H9 (cell line): ENCODE measurements around the gene DNER. TPM values are rescaled to one million over a fixed set of nuclear protein-coding genes. Genes with fewer than 3 reads are reported as not detected.

Experiments used
- DNase-seq: peaks from one replicate; pipeline ENCODE4 v3.0.0-alpha.2; 2017
- H2AFZ ChIP-seq: one replicate; pipeline ENCODE4 v1.6.1; 2013; ENCODE audit warnings: mild to moderate bottlenecking, low read length, control low read depth, moderate library complexity
- H2AK5ac ChIP-seq: 2 replicates; pipeline ENCODE4 v1.6.1; 2013; ENCODE audit warnings: low read length, control low read depth, mixed read lengths; ENCODE audit not compliant: insufficient read length
- H2BK120ac ChIP-seq: one replicate; pipeline ENCODE4 v1.6.1; 2013; ENCODE audit warnings: low read depth, mild to moderate bottlenecking, low read length, control low read depth, inconsistent platforms; ENCODE audit not compliant: poor library complexity, severe bottlenecking
- H2BK12ac ChIP-seq: 2 replicates; pipeline ENCODE4 v1.6.1; 2013; ENCODE audit warnings: low read length, control low read depth, mixed read lengths, low read depth; ENCODE audit not compliant: insufficient read length
- H2BK15ac ChIP-seq: 2 replicates; pipeline ENCODE4 v1.6.1; 2013; ENCODE audit warnings: low read depth, low read length, control low read depth
- H2BK20ac ChIP-seq: one replicate; pipeline ENCODE4 v1.6.1; 2013; ENCODE audit warnings: low read depth, mild to moderate bottlenecking, low read length, control low read depth, inconsistent platforms; ENCODE audit not compliant: poor library complexity, severe bottlenecking
- H2BK5ac ChIP-seq: 2 replicates; pipeline ENCODE4 v1.6.1; 2013; ENCODE audit warnings: low read length, control low read depth, mixed read lengths; ENCODE audit not compliant: insufficient read length
- H3K14ac ChIP-seq: 2 replicates; pipeline ENCODE4 v1.6.1; 2013; ENCODE audit warnings: low read length, control low read depth; ENCODE audit not compliant: insufficient read depth
- H3K18ac ChIP-seq: 2 replicates; pipeline ENCODE4 v1.6.1; 2013; ENCODE audit warnings: low read depth, mild to moderate bottlenecking, mixed read lengths, low read length, control low read depth; ENCODE audit not compliant: insufficient read length
- H3K23ac ChIP-seq: 2 replicates; pipeline ENCODE4 v1.6.1; 2013; ENCODE audit warnings: low read length, control low read depth, mixed read lengths, low read depth; ENCODE audit not compliant: insufficient read length
- H3K23me2 ChIP-seq: 2 replicates; pipeline ENCODE4 v1.6.1; 2013; ENCODE audit warnings: low read depth, mild to moderate bottlenecking, mixed read lengths, low read length, control low read depth; ENCODE audit not compliant: insufficient read length, poor library complexity, severe bottlenecking
- H3K27ac ChIP-seq: 2 replicates; pipeline ENCODE4 v1.5.1; 2013; ENCODE audit warnings: low read length, control low read depth, mixed read lengths, low read depth; ENCODE audit not compliant: insufficient read length
- H3K27me3 ChIP-seq: 2 replicates; pipeline ENCODE4 v1.6.1; 2013; ENCODE audit warnings: low read length, control low read depth, inconsistent platforms; ENCODE audit not compliant: insufficient read depth
- H3K4ac ChIP-seq: 2 replicates; pipeline ENCODE4 v1.6.1; 2013; ENCODE audit warnings: low read depth, mild to moderate bottlenecking, control low read depth, inconsistent platforms, low read length, moderate library complexity
- H3K4me1 ChIP-seq: 2 replicates; pipeline ENCODE4 v1.6.1; 2013; ENCODE audit warnings: low read length, control low read depth, inconsistent platforms; ENCODE audit not compliant: insufficient read depth
- H3K4me2 ChIP-seq: 2 replicates; pipeline ENCODE4 v1.6.1; 2013; ENCODE audit warnings: low read length, control low read depth, mixed read lengths; ENCODE audit not compliant: insufficient read length, insufficient read depth
- H3K56ac ChIP-seq: 2 replicates; pipeline ENCODE4 v1.6.1; 2013; ENCODE audit warnings: low read depth, mild to moderate bottlenecking, mixed read lengths, low read length, control low read depth; ENCODE audit not compliant: insufficient read length
- H3K79me1 ChIP-seq: 2 replicates; pipeline ENCODE4 v1.6.1; 2013; ENCODE audit warnings: low read depth, mild to moderate bottlenecking, moderate library complexity, low read length, control low read depth, inconsistent platforms; ENCODE audit not compliant: insufficient read depth, poor library complexity, severe bottlenecking
- H3K79me2 ChIP-seq: 2 replicates; pipeline ENCODE4 v1.6.1; 2013; ENCODE audit warnings: low read length, control low read depth, inconsistent platforms; ENCODE audit not compliant: insufficient read depth
- H3K9ac ChIP-seq: 2 replicates; pipeline ENCODE4 v1.6.1; 2013; ENCODE audit warnings: low read length, control low read depth, mixed read lengths; ENCODE audit not compliant: insufficient read length; ENCODE audit errors: extremely low read depth
- H3K9me3 ChIP-seq: one replicate; pipeline ENCODE4 v1.6.1; 2013; ENCODE audit warnings: low read depth, low read length, inconsistent platforms; ENCODE audit not compliant: control insufficient read depth
- H3T11ph ChIP-seq: one replicate; pipeline ENCODE4 v1.6.1; 2013; ENCODE audit warnings: mild to moderate bottlenecking, low read length, control low read depth, inconsistent platforms
- H4K20me1 ChIP-seq: one replicate; pipeline ENCODE4 v1.6.1; 2013; ENCODE audit not compliant: control insufficient read depth, insufficient read length, insufficient read depth
- H4K5ac ChIP-seq: 2 replicates; pipeline ENCODE4 v1.6.1; 2013; ENCODE audit warnings: low read depth, mild to moderate bottlenecking, mixed read lengths, low read length, control low read depth; ENCODE audit not compliant: insufficient read length
- H4K8ac ChIP-seq: replicated peaks from 2 replicates; pipeline ENCODE4 v1.6.1; 2013; ENCODE audit warnings: low read length, control low read depth, mixed read lengths, low read depth; ENCODE audit not compliant: insufficient read length
- H4K91ac ChIP-seq: 2 replicates; pipeline ENCODE4 v1.6.1; 2013; ENCODE audit warnings: low read depth, mild to moderate bottlenecking, moderate library complexity, mixed read lengths, low read length, control low read depth; ENCODE audit not compliant: insufficient read length
- H3K27ac Mint-ChIP-seq, 3 experiments: 2 replicates in 2 of 3; 3 replicates in 1 of 3; pipeline ENCODE4 v1.8.0; 2020 to 2021; ENCODE audit warnings: mixed read lengths in 3 of 3, mild to moderate bottlenecking in 1 of 3, moderate library complexity in 1 of 3
- H3K27me3 Mint-ChIP-seq: 2 replicates; pipeline ENCODE4 v1.8.0; 2021; ENCODE audit warnings: low read depth, mild to moderate bottlenecking, moderate library complexity, mixed read lengths
- H3K36me3 Mint-ChIP-seq, 3 experiments: 2 replicates in 2 of 3; 3 replicates in 1 of 3; pipeline ENCODE4 v1.8.0; 2020 to 2021; ENCODE audit warnings: low read depth in 3 of 3, mixed read lengths in 3 of 3; ENCODE audit not compliant: insufficient read depth in 1 of 3
- H3K4me1 Mint-ChIP-seq, 2 experiments: 2 replicates each; pipeline ENCODE4 v1.8.0; 2020; ENCODE audit warnings: mixed read lengths in 2 of 2
- H3K4me3 Mint-ChIP-seq, 2 experiments: 2 replicates in 1 of 2; 3 replicates in 1 of 2; pipeline ENCODE4 v1.8.0; 2020 to 2021; ENCODE audit warnings: mild to moderate bottlenecking in 2 of 2, mixed read lengths in 2 of 2, moderate library complexity in 1 of 2
- H3K9me3 Mint-ChIP-seq, 2 experiments: 2 replicates in 1 of 2; 3 replicates in 1 of 2; pipeline ENCODE4 v1.8.0; 2020; ENCODE audit warnings: mild to moderate bottlenecking in 2 of 2, mixed read lengths in 2 of 2, moderate library complexity in 1 of 2
- WGBS: extraction: QIAGEN DNeasy Blood & Tissue Kit; methylation state at CpG from one replicate; pipeline ENCODE4 v1.1.7; 2013; ENCODE audit warnings: missing lambda C conversion rate, low lambda C conversion rate, mixed read lengths; ENCODE audit not compliant: insufficient read length; ENCODE audit errors: extremely low coverage; 5-methylcytosine and 5-hydroxymethylcytosine counted together
- total RNA-seq: library from RNA; stranded (reverse); gene quantifications from 2 replicates; pipeline ENCODE4 v1.2.1, GENCODE V29; 2021
- TF ChIP-seq, protein P1 (sequence below): fragments of 200-600 bp; sonication (generic); conservative IDR thresholded peaks from 3 replicates; pipeline ENCODE4 v1.8.0; 2021; ENCODE audit warnings: antibody characterized with exemption, mild to moderate bottlenecking

Gene DNER
- total RNA-seq, 1 experiment from 2014 or later, result 1.0 TPM

DNA sequence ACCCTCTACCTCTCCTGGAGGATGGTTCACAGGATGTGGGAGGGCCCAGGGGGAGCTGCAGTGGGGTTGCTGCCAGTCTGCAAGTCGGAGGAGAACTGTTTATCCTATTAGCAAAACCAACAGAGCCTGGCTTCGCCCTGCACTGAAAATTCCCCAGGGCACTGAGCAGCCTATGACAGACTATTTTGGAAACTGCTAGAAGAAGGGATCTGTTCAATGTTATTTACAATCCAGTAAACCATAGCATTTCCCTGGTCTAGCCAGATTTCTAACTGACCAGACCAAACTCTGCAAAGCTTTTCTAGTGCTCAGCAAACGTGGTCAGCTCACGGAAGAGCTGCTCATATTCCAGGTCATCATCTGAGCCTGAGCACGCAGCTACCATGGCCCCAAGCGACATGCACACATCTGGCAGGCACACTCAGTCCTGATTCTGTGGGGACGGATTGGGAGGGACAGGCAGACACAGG, 378.4 kb downstream of the DNER start:
- TF ChIP-seq, protein P1, sequence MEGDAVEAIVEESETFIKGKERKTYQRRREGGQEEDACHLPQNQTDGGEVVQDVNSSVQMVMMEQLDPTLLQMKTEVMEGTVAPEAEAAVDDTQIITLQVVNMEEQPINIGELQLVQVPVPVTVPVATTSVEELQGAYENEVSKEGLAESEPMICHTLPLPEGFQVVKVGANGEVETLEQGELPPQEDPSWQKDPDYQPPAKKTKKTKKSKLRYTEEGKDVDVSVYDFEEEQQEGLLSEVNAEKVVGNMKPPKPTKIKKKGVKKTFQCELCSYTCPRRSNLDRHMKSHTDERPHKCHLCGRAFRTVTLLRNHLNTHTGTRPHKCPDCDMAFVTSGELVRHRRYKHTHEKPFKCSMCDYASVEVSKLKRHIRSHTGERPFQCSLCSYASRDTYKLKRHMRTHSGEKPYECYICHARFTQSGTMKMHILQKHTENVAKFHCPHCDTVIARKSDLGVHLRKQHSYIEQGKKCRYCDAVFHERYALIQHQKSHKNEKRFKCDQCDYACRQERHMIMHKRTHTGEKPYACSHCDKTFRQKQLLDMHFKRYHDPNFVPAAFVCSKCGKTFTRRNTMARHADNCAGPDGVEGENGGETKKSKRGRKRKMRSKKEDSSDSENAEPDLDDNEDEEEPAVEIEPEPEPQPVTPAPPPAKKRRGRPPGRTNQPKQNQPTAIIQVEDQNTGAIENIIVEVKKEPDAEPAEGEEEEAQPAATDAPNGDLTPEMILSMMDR, result no peak
- Mint-ChIP-seq H3K4me1 (peaks cover 5 to 8% of the 10 kb centered on the region in 2 experiments; a peak in 3 of 4 replicates), H3K27me3 (no peaks in the 10 kb centered on the region; the same call in 1 of the 2 replicates), H3K36me3 (no peaks in the 10 kb centered on the region), H3K4me3 (no peak overlapping the region), H3K9me3 (no peaks in the 10 kb centered on the region; a peak in 1 of 5 replicates), H3K27ac (peak overlapping the region in 1 of 3 experiments; percentile 96; a peak in 2 of 7 replicates)
- no peaks in the 10 kb centered on the region for H3K4me1 ChIP-seq
- H2BK15ac ChIP-seq, result no peak overlapping the region
- no peaks in the 10 kb centered on the region for H3K9me3 ChIP-seq
- H3K56ac ChIP-seq, result no peak overlapping the region
- no peak overlapping the region for H2BK5ac ChIP-seq
- H2AK5ac ChIP-seq, result no peak overlapping the region
- H4K91ac ChIP-seq, result no peak overlapping the region
- no peaks in the 10 kb centered on the region for H3K79me1 ChIP-seq
- H3K23ac ChIP-seq, result no peak overlapping the region
- H3K27me3 ChIP-seq, result no peaks in the 10 kb centered on the region
- H3K9ac ChIP-seq, result no peak overlapping the region
- H2BK20ac ChIP-seq, result no peak overlapping the region
- no peaks in the 10 kb centered on the region for H4K20me1 ChIP-seq
- DNase-seq, result no peak
- H3K79me2 ChIP-seq, result no peaks in the 10 kb centered on the region
- H3T11ph ChIP-seq, result no peak overlapping the region
- H2AFZ ChIP-seq, result no peak overlapping the region
- no CpG with 5 or more reads among the region's 7 CpGs for WGBS
- H2BK120ac ChIP-seq, result no peak overlapping the region
- H4K5ac ChIP-seq, result peak overlapping the region; percentile 17
- no peak overlapping the region for H2BK12ac ChIP-seq
- H3K27ac ChIP-seq, result no peak overlapping the region
- no peak overlapping the region for H3K4me2 ChIP-seq
- H3K4ac ChIP-seq, result no peak overlapping the region
- H3K18ac ChIP-seq, result no peak overlapping the region
- H3K14ac ChIP-seq, result peak overlapping the region; percentile 50; the same call in 1 of the 2 replicates
- peak overlapping the region; percentile 82 for H4K8ac ChIP-seq
- no peaks in the 10 kb centered on the region for H3K23me2 ChIP-seq
